Glutamatergic neuron (in vitro differentiated cells): ENCODE results near the gene ZSWIM4. TPM values are rescaled to one million over a fixed set of nuclear protein-coding genes. Genes with fewer than 3 reads are reported as not detected.
"Not testable (repeated sequence)": the region's sequence is repeated elsewhere in the genome, so short reads cannot be mapped to it uniquely, and the experiment has no call there.

Source experiments
- DNase-seq: peaks from one replicate; pipeline ENCODE4 v3.0.0; 2022
- H3K27ac Mint-ChIP-seq: one replicate; pipeline ENCODE4 v1.8.0; 2020; ENCODE audit warnings: mild to moderate bottlenecking, mixed read lengths, inconsistent platforms; ENCODE audit not compliant: unreplicated experiment
- H3K27me3 Mint-ChIP-seq: one replicate; pipeline ENCODE4 v1.8.0; 2020; ENCODE audit warnings: mild to moderate bottlenecking, moderate library complexity, mixed read lengths, inconsistent platforms; ENCODE audit not compliant: unreplicated experiment
- H3K36me3 Mint-ChIP-seq: one replicate; pipeline ENCODE4 v1.8.0; 2020; ENCODE audit warnings: mild to moderate bottlenecking, mixed read lengths, inconsistent platforms; ENCODE audit not compliant: unreplicated experiment
- H3K4me1 Mint-ChIP-seq: one replicate; pipeline ENCODE4 v1.8.0; 2020; ENCODE audit warnings: mild to moderate bottlenecking, low read depth, mixed read lengths, inconsistent platforms; ENCODE audit not compliant: unreplicated experiment
- H3K4me3 Mint-ChIP-seq: one replicate; pipeline ENCODE4 v1.8.0; 2020; ENCODE audit warnings: mild to moderate bottlenecking, mixed read lengths, inconsistent platforms; ENCODE audit not compliant: unreplicated experiment
- H3K9me3 Mint-ChIP-seq: one replicate; pipeline ENCODE4 v1.8.0; 2020; ENCODE audit warnings: mild to moderate bottlenecking, moderate library complexity, mixed read lengths, inconsistent platforms; ENCODE audit not compliant: unreplicated experiment
- total RNA-seq: library from RNA; stranded (reverse); fragmentation: NEBNext Ultra II Directional; extraction: Animal tissue kit (Norgen Biotek cat#: 25700); gene quantifications from one replicate; pipeline ENCODE4 v1.2.1, GENCODE V29; 2021; ENCODE audit not compliant: unreplicated experiment
- TF ChIP-seq, protein P1 (sequence below): fragments of 200-600 bp; sonication (generic); IDR thresholded peaks from one replicate; pipeline ENCODE4 v1.5.0; 2021; ENCODE audit not compliant: partially characterized antibody, unreplicated experiment

ZSWIM4 gene
- total RNA-seq, 1 donor from 2014 or later: 46.0 TPM

DNA sequence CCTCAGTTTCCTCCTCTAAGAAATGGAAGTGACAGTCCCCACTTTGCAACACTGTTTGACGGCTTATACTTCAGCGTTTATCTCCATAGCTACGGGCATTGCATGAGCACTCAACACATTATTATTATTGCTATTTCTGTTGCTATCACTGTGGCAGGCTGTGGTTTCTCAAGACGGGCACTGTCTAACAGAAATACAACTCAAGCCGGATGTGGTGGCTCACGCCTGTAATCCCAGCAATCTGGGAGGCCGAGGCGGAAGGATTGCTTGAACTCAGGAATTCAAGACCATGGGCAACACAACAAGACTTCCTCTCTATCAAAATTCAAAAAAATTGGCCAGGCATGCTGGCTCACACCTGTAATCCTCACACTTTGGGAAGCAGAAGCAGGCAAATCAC, 4.9 kb upstream of the ZSWIM4 start:
- Mint-ChIP-seq H3K4me1 (peaks cover 1% of the 10 kb centered on the region), H3K36me3 (no peaks in the 10 kb centered on the region), H3K9me3 (peaks cover 5% of the 10 kb centered on the region), H3K27me3 (peaks cover 10% of the 10 kb centered on the region), H3K4me3 (no peak overlapping the region), H3K27ac (no peak overlapping the region)
- no peak for DNase-seq
- TF ChIP-seq, protein P1, sequence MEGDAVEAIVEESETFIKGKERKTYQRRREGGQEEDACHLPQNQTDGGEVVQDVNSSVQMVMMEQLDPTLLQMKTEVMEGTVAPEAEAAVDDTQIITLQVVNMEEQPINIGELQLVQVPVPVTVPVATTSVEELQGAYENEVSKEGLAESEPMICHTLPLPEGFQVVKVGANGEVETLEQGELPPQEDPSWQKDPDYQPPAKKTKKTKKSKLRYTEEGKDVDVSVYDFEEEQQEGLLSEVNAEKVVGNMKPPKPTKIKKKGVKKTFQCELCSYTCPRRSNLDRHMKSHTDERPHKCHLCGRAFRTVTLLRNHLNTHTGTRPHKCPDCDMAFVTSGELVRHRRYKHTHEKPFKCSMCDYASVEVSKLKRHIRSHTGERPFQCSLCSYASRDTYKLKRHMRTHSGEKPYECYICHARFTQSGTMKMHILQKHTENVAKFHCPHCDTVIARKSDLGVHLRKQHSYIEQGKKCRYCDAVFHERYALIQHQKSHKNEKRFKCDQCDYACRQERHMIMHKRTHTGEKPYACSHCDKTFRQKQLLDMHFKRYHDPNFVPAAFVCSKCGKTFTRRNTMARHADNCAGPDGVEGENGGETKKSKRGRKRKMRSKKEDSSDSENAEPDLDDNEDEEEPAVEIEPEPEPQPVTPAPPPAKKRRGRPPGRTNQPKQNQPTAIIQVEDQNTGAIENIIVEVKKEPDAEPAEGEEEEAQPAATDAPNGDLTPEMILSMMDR: no peak

DNA sequence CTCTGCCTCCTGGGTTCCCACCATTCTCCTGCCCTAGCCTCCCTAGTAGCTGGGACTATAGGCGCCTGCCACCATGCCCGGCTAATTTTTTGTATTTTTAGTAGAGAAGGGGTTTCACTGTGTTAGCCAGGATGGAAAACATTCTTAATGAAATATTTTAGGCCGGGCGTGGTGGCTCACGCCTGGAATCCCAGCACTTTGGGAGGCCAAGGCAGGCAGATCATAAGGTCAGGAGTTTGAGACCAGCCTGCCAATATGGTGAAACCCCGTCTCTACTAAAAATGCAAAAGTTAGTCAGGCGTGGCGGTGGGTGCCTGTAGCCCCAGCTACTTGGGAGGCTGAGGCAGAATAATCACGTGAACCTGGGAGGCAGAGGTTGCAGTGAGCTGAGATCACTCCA, 1.9 kb upstream of the ZSWIM4 start:
- not testable (repeated sequence) for DNase-seq, H3K36me3 Mint-ChIP-seq, H3K4me1 Mint-ChIP-seq, H3K9me3 Mint-ChIP-seq, H3K4me3 Mint-ChIP-seq, H3K27ac Mint-ChIP-seq
- peaks cover 11% of the 10 kb centered on the region for H3K27me3 Mint-ChIP-seq

DNA sequence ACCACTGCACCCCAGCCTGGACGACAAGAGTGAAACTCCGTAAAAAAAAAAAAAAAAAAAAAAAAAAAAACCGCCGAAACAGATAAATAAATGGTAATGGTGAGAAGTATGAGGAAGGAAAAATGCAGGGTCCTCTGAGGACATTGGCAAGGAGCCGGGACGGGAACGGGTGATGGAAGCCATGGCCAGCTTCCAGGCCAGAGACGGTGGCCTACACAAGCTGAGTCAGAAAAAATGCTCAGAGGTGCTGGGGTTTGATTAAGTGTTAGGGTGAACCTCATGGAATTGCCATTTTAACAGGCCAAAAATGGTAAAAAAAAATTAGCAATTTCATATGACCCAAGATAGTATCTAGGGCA, 866 bp upstream of the ZSWIM4 start:
- DNase-seq: no peak
- H3K4me3 Mint-ChIP-seq: peak overlapping the region; percentile 94
- H3K36me3 Mint-ChIP-seq: no peaks in the 10 kb centered on the region
- peaks cover 11% of the 10 kb centered on the region for H3K27me3 Mint-ChIP-seq
- peaks cover 1% of the 10 kb centered on the region for H3K4me1 Mint-ChIP-seq
- peaks cover 5% of the 10 kb centered on the region for H3K9me3 Mint-ChIP-seq
- H3K27ac Mint-ChIP-seq: peak overlapping the region; percentile 92
- TF ChIP-seq, protein P1: no peak

DNA sequence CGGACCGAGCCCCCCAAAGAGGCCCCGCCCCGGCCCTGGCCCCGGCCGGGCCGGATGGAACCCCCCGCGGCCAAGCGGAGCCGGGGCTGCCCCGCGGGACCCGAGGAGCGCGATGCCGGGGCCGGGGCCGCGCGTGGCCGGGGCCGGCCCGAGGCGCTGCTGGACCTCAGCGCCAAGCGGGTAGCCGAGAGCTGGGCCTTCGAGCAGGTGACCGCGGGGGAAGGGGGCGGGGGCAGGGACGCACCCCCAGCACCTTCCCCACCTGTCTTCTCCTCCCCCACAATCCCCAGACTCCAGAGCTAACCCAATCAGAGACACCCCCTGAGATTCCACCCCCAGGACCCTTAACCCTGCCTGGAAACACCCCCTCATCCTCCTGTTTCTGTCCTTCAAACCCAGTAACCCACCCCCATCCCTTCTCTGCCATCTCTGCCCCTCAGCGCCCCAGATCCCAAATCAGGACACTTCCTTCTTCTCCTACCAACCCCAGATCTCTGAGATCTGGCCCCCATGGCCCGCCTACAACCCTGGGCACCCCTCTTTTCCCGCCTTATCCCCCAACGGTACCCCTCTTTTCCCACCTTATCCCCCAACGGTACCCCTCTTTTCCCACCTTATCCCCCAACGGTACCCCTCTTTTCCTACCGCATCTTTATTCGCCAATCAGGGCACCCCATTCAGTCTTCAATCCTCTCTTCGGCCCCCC, 505 bp downstream of the ZSWIM4 start:
- TF ChIP-seq, protein P1: no peak
- Mint-ChIP-seq H3K9me3 (peaks cover 5% of the 10 kb centered on the region), H3K36me3 (peaks cover 2% of the 10 kb centered on the region), H3K4me3 (peak overlapping the region; percentile 90), H3K27ac (peak overlapping the region; percentile 62), H3K4me1 (peaks cover 1% of the 10 kb centered on the region), H3K27me3 (peaks cover 11% of the 10 kb centered on the region)
- peak; percentile 50 for DNase-seq

DNA sequence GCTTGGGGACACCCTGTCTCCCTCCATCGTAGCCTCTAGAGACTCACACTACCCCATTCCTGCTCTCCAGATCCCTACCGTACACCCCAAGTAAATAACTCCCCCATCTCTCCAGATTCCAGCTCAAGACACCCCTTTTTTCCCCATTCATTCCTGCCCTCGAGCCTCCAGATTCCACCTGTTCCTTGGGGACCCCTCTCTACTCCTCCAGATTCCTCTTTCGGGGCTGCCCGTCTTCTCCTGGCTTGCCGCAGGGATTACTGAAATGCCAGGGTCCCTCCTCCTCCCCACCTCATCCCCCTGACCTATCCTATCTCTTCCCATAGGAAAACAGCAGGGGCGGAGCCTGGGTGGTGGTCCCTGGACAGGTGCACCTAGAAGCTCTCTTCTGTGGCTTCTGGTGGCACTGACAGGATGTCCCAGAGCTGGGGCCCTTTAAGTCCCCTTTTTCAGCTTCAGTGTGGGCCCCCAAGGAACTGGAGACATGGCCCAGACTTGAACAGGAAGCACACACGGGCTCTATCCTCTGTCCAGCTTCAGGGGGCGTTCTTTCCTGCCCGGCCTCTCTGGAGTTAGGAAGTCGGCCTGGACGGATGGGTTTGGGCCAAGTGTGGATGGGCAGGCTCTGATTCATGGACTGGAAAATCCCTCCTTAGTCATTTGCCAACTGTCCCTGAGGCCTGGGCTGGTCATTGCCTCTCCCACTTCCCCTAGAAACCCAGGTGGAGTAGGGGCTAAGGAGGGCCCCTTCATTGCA, 1.2 kb downstream of the ZSWIM4 start:
- TF ChIP-seq, protein P1: no peak
- H3K4me1 Mint-ChIP-seq: peaks cover 1% of the 10 kb centered on the region
- H3K27ac Mint-ChIP-seq: peak overlapping the region; percentile 14
- H3K4me3 Mint-ChIP-seq: peak overlapping the region; percentile 90
- H3K27me3 Mint-ChIP-seq: peaks cover 11% of the 10 kb centered on the region
- H3K9me3 Mint-ChIP-seq: peaks cover 5% of the 10 kb centered on the region
- peaks cover 6% of the 10 kb centered on the region for H3K36me3 Mint-ChIP-seq
- DNase-seq: no peak
